Suprapubic skin (tissue), 4 donors: ENCODE results near the gene C2orf80.

Source experiments
- EP300 ChIP-seq: sonication (generic); formaldehyde crosslinking; IDR thresholded peaks from one replicate; pipeline ENCODE4 v1.6.1; 2017; ENCODE audit warnings: antibody characterized with exemption
- POLR2A ChIP-seq, 2 donors: fragments of 450-650 bp; IDR thresholded peaks; one replicate each; pipeline ENCODE4 v1.6.1; 2017; ENCODE audit warnings: antibody characterized with exemption in 2 of 2, mild to moderate bottlenecking in 2 of 2, moderate library complexity in 2 of 2
- POLR2AphosphoS5 ChIP-seq, 3 donors: sonication (generic); formaldehyde crosslinking; IDR thresholded peaks; one replicate each; pipeline ENCODE4 v1.6.1; 2017; ENCODE audit warnings: antibody characterized with exemption in 3 of 3
- TF ChIP-seq, protein P1 (sequence below), 2 donors: fragments of 200-600 bp in 1 of 2; fragments of 450-650 bp in 1 of 2; sonication (generic) in 1 of 2; IDR thresholded peaks; one replicate each; pipeline ENCODE4 v1.5.1; 2016 to 2019; ENCODE audit warnings: antibody characterized with exemption in 2 of 2, mild to moderate bottlenecking in 1 of 2, moderate library complexity in 1 of 2

DNA sequence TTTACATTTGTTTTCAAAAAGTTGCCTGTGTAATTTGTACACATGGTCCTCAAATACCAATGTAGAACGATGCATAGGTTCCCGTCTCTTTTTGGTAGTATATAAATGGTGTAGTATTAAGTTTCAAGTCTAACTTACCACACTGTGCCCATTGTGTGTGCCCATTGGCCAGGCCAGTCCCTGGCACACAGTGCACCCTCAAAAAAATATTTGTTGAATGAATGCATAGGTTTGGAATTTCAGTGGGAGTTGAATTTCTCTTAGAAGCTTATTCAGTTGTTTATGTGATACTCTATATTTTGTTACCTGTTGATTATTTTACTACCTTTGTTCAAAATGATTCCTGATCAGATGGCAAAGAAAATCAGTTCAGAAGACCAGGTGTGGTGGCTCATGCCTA lies 35.0 kb upstream of the C2orf80 start:
- TF ChIP-seq, protein P1, sequence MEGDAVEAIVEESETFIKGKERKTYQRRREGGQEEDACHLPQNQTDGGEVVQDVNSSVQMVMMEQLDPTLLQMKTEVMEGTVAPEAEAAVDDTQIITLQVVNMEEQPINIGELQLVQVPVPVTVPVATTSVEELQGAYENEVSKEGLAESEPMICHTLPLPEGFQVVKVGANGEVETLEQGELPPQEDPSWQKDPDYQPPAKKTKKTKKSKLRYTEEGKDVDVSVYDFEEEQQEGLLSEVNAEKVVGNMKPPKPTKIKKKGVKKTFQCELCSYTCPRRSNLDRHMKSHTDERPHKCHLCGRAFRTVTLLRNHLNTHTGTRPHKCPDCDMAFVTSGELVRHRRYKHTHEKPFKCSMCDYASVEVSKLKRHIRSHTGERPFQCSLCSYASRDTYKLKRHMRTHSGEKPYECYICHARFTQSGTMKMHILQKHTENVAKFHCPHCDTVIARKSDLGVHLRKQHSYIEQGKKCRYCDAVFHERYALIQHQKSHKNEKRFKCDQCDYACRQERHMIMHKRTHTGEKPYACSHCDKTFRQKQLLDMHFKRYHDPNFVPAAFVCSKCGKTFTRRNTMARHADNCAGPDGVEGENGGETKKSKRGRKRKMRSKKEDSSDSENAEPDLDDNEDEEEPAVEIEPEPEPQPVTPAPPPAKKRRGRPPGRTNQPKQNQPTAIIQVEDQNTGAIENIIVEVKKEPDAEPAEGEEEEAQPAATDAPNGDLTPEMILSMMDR (IDR thresholded peaks at IDR 0.05): no peak
- TF ChIP-seq POLR2AphosphoS5 (IDR thresholded peaks at IDR 0.05) (no peak), POLR2A (IDR thresholded peaks at IDR 0.05) (no peak), EP300 (no peak)
